Activated CD8-positive, alpha-beta memory T cell treated with anti-CD3 and anti-CD28 coated beads for 24 hours (primary cell): ENCODE measurements around the gene COPZ2.
"Not testable (repeated sequence)": the region's sequence is repeated elsewhere in the genome, so short reads cannot be mapped to it uniquely, and the experiment has no call there.

ENCODE experiments used
- DNase-seq: peaks from one replicate; pipeline ENCODE4 v3.0.0-alpha.2; 2020

COPZ2 gene, protein sequence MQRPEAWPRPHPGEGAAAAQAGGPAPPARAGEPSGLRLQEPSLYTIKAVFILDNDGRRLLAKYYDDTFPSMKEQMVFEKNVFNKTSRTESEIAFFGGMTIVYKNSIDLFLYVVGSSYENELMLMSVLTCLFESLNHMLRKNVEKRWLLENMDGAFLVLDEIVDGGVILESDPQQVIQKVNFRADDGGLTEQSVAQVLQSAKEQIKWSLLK

DNA sequence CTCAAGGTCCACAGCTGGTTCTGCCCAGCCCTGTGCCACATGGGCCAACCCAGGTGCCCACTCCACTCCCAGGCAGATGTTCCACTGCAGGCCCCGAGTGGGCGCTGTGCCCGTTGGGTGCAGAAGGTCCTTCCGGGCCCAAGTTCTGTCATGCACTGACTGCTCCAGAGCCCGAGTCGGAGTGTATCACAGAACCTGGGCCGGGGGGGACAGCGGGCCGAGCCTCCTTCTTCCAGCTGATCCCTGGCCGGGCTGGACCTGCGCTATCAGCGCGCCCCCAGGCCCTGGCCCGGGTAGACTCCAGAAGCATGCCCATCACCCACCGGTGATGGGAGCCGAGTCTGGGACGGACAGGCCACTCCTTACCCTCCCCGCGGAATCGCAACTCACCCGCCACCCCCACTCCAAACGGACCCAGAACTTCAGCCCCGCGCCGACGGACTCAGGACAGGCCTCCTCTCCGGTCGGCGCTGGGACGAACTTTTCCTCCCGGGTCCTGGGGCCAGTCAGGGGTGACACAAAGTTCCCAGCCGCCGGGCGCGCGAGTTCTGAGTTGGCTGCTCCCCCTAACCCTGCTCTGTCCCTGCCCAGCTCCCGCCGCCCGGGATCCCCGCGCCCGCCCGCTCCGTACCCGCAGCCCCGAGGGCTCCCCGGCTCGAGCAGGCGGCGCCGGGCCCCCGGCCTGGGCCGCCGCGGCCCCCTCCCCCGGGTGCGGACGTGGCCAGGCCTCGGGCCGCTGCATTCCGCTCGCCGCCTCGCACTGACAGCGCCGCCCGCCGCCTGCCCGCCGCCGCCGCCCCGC is at the start of gene COPZ2:
Gene COPZ2, minus strand, starts transcription at position 762 of the 802 bp plus-strand sequence. Its CDS starts 20 bp downstream, at position 742.
- peak; percentile 82 for DNase-seq

DNA sequence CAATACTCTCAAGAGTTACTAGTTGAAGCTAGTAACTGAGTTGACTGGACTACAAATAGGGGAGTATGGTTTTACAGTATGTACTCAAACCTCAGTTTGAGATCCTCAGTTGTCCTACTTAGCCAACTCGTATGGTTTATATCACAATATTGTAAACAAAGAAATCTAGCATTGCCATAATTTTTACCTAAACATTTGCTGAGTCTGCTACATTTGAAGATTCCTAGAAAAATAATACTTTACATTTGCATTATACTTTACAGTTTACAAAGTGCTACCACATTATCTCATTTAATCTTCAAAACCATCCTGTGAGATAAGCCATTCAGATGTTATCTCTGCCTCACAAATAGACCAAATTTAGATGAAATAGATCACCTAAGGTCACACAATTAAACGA is 47.3 kb upstream of the COPZ2 start:
- DNase-seq = no peak

DNA sequence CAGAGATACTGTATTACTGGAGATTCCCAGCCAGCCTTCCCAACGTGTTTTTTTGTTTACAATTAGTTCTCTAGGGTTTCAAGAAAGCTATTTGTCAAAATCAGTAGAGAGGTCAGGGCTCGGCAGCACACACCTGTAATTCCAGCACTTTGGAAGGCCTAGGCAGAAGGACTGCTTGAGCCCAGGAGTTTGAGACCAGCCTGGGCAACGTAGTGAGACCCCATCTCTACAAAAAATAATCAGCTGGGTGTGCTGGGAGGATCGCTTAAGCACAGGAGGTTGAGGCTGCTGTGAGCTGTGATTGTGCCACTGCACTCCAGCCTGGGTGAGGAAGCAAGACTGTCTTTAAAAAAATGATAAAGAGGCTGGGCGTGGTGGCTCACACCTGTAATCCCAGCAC is 44.3 kb upstream of the COPZ2 start:
- no peak for DNase-seq

DNA sequence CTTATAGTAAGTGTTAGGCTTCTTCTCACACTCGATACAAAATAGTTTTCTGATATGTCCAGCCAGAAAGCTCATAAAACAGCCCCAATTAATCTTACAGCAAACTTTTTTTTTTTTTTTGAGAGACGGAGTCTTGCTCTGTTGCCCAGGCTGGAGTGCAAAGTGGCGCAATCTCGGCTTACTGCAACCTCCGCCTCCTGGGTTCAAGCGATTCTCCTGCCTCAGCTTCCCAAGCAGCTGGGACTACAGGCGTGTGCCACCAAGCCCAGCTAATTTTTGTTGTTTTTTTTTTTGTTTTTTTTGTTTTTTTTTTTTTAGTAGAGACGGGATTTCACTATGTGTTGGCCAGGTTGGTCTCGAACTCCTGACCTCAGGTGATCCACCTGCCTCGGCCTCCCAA is 39.6 kb upstream of the COPZ2 start:
- DNase-seq = not testable (repeated sequence)

DNA sequence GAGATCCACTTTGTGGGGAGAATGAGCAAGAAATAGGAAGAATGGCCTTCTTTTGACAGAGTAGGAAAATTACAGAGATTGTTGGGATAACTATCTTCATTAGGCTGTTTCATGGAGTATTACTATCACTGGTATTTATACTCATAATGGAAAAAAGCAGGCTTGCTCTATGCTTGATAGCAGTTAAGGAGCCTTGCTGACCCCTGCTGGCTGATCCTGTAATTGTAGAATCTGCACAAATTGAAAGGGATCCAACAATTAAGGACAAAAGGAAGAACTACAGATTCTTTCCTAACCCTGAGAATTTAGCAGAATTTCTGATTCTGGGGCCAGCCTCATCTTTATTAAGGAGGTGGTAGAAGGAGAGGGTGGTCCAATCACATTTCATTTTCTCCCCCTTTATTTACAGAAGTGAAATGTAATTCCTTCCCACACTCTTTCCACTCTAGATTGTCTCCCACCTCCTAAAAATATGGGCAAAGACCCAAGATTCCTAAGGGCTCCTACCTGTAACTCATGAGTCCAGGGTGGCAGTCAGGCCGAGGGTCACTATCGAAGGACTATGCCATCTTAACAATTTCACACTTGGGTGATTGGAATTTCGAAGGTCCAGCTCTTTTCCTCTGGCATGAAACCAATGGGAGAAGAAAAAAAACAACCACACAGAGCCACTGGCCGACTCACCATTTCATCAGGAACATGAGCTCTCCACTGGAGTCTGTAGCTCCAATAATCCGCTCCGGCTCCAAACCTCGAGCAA is 36.9 kb upstream of the COPZ2 start:
- peak; percentile 82 for DNase-seq

DNA sequence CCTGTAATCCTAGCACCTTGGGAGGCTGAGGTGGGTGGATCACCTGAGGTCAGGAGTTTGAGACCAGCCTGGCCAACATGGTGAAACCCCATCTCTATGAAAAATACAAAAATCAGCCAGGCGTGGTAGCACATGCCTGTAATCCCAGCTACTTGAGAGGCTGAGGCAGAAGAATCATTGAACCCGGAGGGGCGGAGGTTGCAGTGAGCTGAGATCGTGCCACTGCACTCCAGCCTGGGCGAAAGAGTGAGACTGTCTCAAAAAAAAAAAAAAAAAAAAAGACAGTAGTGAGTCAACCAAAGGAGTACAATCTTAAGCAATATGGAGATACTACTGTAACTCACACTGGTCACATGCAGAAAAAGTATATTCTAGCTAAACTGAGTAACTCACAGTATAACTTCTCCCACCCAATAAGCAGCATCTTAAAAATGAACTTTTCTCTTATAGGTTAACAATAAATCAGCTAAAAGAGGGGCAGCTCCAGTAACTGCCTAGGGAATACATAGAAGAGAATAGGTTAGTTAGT is 36.0 kb upstream of the COPZ2 start:
- not testable (repeated sequence) for DNase-seq

DNA sequence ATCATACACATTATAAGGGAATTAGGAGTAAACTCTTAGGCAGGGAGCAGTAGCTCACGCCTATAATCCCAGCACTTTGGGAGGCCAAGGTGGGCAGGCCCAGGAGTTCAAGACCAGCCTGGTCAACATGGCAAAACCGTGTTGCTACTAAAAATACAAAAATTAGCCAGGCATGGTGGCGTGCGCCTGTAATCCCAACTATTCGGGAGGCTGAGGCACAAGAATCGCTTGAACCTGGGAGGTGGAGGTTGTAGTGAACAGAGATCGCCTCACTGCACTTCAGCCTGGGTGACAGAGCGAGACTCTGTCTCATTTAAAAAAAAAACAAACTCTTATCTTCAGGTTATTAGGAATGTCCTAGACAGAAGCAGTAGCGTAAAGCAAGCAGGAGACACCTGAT is 35.2 kb upstream of the COPZ2 start:
- not testable (repeated sequence) for DNase-seq

DNA sequence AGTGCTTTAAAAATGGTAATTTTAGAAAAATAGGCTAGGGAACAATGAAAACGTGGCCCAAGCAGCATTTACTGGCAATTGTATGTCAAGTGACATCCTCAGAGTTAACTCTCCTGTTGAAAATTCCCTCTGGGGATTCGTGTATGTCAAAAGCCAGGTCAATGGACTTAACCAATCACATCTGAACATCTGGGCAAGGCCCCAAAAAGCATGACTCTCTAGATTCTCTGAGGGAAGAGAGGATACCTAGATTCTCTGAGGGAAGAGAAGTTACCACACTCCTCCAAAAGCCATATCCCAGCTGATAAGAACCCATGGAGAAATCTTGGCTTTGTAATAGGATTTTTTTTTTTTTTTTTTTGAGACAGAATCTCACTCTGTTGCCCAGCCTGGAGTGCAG is 34.1 kb upstream of the COPZ2 start:
- DNase-seq = no peak

DNA sequence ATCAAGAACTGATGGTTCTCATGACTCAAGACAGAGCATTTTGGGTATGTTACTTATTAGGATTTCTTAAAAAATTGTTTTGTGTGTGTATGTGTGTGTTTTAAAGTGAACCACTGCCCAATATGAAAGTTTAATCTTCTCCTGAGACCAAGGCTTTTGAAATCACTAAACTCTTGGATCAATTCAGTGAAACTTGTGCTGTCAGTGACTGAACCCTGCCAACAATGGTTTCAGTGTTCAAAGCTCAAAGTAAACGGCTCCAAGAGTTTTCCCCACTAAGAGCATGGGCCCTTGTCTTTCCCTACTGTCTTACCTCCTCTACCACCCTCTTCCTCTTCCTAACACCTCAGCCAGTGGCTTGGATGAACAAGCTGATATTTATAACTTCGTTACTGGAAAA is 32.6 kb upstream of the COPZ2 start:
- DNase-seq = no peak

DNA sequence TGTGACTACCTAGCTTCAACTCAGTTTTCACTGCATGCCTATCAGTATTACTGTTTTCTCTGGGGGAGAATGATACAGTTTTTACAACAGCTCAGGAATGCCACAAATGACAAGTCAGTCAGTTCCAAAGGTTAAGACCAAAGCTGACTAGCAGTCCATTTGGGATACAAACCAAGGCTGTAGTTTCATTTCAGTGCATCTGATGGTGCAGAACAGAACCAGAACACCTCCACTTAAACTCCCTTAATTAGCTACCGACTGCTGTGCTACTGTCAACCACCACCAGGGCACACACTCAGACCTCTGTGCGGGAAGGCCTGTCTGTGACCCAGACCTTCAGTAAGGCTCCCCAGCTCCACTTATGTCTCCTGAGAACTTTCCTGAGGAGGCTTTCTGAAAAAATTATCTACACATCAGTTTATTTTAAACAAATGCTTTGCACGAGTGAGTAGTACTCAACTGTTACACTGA is 30.9 kb upstream of the COPZ2 start:
- DNase-seq = no peak

DNA sequence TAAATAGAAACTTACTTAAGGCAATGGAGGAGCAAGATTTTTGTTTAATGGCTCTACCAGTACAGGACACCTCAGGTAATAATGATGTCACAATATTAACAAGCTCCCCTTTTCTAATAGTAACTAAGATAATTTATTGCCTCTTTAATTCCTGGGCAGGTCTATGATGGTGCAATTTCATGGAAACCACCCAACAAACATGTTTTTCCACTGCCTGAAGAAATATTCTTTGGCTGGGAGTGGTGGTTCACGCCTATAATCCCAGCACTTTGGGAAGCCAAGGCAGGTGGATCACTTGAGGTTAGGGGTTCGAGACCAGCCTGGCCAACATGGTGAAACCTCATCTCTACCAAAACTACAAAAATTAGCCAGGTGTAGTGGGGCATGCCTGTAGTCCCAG is 30.2 kb upstream of the COPZ2 start:
- not testable (repeated sequence) for DNase-seq

DNA sequence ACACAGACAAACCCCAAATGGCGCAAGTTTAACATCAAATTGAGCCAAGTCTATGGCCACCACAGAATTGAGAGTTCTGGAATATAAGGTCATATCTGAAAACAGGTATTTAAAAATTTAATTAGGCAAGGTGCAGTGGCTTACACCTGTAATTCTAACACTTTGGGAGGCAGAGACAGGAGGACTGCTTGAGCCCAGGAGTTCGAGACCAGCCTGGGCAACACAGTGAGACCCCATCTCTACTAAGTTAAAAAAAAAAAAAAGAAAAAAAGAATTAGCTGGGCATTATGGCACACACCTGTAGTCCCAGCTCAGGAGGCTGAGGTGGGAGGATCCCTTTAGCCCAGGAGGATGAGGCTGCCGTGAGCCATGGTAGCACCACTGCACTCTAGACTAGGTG is 29.6 kb upstream of the COPZ2 start:
- no peak for DNase-seq

DNA sequence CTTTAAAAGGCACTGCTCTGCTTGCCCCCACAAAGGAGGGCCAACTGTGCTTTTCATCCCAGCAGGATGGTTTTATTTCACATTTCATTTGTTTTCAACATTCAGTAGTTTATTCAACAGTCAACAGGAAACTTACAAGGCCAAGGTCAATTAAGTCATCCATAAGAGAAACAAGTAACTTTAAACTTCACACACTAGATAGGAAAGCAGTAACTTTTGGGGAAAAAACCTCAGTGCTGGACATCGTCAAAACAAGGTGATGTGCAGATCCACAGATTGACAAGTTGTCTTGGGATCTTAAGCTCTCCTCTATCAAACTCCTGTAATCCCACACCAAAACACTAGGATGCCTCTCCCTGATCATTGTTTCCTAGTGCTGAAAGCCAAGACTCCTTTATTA is 29.1 kb upstream of the COPZ2 start:
- DNase-seq = no peak

DNA sequence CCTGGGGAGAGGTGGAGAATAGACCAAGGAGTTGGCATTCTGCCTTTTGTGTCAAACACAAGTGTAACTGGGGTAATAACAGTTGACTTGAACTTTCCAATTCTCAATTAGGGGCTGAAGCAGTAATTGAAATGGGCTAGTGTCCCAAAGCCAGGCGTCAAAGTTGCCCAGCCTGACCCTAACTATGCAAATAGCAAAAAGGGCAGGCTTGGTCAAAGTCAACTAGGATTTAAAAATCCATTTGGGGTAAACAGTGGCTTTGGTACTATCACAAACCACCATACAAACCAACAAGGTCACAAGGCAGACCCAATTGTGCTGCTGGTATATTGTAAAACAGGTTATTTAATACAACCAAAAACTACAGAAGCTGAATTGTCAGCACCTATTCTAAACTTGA is 28.6 kb upstream of the COPZ2 start:
- DNase-seq = no peak

DNA sequence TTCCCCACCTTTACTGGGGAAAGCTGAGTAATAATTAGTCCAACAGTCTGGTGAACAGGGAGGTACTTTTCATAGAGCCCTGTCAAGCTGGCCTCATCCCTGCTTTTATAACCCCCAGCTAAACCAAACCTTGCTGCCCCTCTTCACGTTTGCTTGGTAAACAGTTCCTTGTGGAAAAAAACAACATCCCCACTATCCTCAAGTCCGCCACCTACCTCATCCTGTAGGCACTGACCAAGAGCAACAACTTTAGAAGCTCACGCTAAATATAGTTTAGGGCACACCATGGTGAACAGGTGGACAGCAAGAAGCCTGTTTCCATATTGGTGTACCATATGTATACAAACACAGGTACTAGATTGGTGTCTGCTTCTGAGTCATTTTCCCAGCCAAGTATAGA is 27.0 kb upstream of the COPZ2 start:
- DNase-seq = no peak

DNA sequence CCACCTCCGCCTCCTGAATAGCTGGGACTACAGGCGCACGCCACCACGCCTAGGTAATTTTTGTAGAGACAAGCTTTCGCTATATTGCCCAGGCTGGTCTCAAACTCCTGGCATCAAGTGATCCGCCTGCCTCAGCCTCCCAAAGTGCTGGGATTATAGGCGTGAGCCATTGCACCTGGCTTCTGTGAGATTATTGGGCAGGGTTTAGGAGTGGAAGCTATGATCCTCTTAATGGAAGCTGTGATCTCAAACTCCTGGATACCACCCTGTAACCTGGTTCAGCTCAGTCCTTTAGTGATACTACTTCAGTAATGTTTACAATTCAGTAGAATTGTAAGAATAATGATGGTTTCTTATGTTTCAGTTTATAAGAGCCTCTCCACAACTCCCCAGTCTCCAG is 24.7 kb upstream of the COPZ2 start:
- no peak for DNase-seq

DNA sequence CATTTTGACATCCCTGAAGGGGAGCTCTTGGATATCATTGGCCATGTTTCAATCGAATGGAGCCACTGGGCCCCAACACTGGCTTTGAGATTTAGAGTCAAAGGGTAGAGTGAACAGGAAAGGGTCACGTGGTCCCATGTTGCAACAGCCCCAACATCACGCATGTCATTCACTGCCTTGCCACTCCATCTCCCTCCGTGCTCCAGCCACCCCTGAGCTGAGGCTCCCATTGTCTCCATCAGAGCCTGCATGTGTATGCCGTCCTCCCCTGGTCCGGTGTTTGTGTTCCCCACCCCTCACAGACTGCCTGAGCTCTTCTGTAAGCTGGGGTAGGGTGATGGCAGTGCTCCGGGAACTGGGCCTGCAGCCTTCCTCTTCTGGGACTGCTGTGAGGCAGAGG is 22.7 kb upstream of the COPZ2 start:
- DNase-seq = no peak

DNA sequence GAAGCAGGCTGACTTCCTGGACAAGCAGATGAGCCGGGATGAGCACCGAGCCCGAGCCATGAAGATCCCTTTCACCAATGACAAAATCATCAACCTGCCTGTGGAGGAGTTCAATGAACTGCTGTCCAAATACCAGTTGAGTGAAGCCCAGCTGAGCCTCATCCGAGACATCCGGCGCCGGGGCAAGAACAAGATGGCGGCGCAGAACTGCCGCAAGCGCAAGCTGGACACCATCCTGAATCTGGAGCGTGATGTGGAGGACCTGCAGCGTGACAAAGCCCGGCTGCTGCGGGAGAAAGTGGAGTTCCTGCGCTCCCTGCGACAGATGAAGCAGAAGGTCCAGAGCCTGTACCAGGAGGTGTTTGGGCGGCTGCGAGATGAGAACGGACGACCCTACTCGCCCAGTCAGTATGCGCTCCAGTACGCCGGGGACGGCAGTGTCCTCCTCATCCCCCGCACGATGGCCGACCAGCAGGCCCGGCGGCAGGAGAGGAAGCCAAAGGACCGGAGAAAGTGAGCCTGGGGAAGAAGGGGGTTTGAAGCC is 21.6 kb upstream of the COPZ2 start:
- no peak for DNase-seq

DNA sequence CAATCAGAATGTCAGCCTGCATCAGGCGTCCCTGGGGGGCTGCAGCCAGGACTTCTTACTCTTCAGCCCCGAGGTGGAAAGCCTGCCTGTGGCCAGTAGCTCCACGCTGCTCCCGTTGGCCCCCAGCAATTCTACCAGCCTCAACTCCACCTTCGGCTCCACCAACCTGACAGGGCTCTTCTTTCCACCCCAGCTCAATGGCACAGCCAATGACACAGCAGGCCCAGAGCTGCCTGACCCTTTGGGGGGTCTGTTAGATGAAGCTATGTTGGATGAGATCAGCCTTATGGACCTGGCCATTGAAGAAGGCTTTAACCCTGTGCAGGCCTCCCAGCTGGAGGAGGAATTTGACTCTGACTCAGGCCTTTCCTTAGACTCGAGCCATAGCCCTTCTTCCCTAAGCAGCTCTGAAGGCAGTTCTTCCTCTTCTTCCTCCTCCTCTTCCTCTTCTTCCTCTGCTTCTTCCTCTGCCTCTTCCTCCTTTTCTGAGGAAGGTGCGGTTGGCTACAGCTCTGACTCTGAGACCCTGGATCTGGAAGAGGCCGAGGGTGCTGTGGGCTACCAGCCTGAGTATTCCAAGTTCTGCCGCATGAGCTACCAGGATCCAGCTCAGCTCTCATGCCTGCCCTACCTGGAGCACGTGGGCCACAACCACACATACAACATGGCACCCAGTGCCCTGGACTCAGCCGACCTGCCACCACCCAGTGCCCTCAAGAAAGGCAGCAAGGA is 21.0 kb upstream of the COPZ2 start:
- no peak for DNase-seq

DNA sequence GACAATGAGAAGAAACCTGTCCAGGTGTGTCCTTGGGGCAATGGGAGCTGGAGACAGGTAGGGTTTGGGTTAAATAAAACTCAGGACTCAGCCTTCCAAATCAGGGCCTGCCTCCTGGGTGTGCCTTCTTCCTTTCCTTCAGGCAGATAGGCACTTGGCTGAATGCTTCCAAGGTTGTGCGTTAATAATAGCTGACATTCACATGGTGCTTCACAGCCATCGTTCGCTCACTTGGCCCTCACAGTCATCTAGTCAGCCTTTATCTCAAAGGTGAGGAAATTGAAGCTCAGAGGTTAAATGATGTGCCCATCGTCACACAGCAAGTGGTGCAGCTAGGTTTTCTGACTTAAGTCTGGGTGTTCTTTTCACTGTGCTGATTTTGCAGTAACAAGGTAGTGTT is 20.0 kb upstream of the COPZ2 start:
- no peak for DNase-seq

DNA sequence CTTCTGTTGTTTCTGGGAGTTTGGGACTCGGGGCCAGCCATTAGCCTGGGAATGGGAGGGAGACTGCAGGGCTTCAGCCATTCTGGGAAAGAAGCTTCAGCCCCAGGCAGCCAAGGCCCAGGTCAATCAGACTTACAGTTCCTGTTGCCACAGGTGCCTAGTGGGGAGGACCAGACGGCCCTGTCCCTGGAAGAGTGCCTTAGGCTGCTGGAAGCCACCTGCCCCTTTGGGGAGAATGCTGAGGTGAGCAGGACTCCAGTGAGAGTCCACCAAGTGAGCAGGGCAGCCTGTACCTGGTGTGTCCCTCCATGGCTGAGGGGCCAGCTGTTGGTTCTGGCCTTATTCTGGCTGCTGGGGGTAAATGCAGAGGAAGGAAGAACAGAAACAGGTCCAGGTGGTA is 19.3 kb upstream of the COPZ2 start:
- DNase-seq = no peak

DNA sequence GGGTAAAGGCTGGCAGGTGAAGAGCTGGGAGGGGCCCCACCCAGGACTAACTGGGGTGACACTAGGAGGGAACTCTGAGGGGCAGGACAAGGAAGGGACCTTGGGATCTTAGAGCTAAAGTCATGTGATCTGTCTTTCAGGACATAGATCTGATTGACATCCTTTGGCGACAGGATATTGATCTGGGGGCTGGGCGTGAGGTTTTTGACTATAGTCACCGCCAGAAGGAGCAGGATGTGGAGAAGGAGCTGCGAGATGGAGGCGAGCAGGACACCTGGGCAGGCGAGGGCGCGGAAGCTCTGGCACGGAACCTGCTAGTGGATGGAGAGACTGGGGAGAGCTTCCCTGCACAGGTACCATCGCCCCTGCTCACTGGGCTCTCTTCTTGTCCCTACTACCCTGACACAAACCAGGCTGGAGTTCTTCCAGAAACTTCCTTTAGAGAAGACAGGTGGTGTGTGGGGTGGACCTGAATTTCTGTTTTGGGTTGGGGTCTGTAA is 18.7 kb upstream of the COPZ2 start:
- no peak for DNase-seq
